ENCODE data around the gene OTC. TPM values are rescaled to one million over a fixed set of nuclear protein-coding genes. Genes with fewer than 3 reads are reported as not detected.
A peak's percentile ranks its signal among the peaks of the same experiment; 100 is the strongest.

OTC gene
- total RNA-seq, 4 donors from 2014 or later = 0.15 to 0.57 TPM; not detected in 2

DNA sequence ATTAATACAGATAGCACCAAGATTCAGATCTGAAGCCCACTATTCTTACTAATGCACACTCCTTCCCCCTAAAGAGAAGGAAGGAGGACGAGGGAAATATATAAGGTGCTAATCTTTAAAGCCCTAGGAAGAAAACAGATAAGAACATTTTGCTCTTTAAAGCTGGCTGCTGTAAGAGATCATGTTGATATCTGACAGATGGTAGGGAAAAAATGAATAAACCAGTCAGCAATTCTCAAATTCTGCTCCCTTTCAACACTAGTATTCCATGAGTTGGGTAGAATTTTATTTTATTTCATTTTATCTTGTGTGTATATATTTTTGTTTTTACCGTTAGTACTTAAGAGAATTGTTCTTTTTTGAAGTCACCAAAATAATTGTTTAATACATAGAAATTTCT, 19.2 kb downstream of the OTC start:
- no peaks in the 10 kb centered on the region for H3K4me1 ChIP-seq
- WGBS, 2 donors = 48 to 65% methylated on average over 2 of the region's 2 CpGs
- intact Hi-C loops (cut with DNase I) = no loop called here
- H3K36me3 ChIP-seq = no peaks in the 10 kb centered on the region
- no peak for TF ChIP-seq POLR2A (IDR thresholded peaks at IDR 0.05)
- TF ChIP-seq, protein P1, sequence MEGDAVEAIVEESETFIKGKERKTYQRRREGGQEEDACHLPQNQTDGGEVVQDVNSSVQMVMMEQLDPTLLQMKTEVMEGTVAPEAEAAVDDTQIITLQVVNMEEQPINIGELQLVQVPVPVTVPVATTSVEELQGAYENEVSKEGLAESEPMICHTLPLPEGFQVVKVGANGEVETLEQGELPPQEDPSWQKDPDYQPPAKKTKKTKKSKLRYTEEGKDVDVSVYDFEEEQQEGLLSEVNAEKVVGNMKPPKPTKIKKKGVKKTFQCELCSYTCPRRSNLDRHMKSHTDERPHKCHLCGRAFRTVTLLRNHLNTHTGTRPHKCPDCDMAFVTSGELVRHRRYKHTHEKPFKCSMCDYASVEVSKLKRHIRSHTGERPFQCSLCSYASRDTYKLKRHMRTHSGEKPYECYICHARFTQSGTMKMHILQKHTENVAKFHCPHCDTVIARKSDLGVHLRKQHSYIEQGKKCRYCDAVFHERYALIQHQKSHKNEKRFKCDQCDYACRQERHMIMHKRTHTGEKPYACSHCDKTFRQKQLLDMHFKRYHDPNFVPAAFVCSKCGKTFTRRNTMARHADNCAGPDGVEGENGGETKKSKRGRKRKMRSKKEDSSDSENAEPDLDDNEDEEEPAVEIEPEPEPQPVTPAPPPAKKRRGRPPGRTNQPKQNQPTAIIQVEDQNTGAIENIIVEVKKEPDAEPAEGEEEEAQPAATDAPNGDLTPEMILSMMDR (IDR thresholded peaks at IDR 0.05) = no peak
- DNase-seq = no peak
- H3K27me3 ChIP-seq = peaks cover 0 to 3% (median 0%) of the 10 kb centered on the region in 4 donors
- H3K4me3 ChIP-seq = no peak overlapping the region
- H3K9me3 ChIP-seq = no peaks in the 10 kb centered on the region
- H3K27ac ChIP-seq = no peak overlapping the region

DNA sequence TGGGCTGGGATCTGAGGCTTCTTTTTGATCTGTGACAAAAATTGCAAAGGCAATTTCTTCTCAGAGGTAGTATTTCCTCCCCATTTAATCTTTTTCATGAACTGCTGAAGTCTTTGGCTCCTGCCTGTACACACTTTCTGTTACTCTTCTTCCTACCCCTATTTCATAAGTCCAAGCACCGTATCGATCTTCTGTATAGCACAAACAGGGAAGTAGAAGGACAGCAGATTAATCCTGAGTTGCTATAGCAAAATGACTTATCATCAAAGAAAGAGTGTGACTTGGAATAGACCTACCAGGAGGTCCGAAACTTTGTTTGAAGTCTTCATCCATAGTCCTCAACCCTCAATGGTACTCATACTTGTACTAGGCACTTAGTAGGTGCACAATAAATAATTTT, 22.0 kb downstream of the OTC start:
- Histone ChIP-seq H3K27me3 (peaks cover 0 to 3% (median 0%) of the 10 kb centered on the region in 4 donors), H3K36me3 (no peaks in the 10 kb centered on the region), H3K4me1 (no peaks in the 10 kb centered on the region), H3K4me3 (no peak overlapping the region), H3K9me3 (no peaks in the 10 kb centered on the region), H3K27ac (no peak overlapping the region)
- intact Hi-C loops (cut with DNase I) = no loop called here
- TF ChIP-seq POLR2A (IDR thresholded peaks at IDR 0.05) = no peak
- TF ChIP-seq, protein P1 (IDR thresholded peaks at IDR 0.05) = no peak
- 86% methylated on average over 3 of the region's 3 CpGs for WGBS, 2 donors
- no peak for DNase-seq

DNA sequence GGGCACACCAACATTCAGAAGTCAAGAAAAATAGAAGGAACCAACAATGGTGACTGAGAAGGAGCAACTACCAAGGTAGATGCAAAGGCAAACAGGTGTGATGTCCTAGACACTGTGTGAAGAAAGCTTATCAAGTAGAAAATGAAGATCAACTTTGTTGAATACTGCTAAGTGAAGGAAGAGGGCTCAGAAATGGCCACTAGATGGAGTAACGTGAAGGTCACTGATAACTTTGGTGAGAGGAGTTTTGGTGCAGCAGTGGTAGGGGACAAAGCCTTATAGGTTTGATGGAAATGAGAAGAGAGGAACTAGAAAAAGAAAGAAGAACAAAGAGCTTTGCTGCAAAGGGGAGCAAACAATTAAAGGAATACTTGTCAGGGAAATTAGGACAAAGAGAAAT, 23.5 kb downstream of the OTC start:
- no peak for DNase-seq
- Histone ChIP-seq H3K4me3 (no peak overlapping the region), H3K4me1 (no peaks in the 10 kb centered on the region), H3K9me3 (no peaks in the 10 kb centered on the region), H3K27ac (no peak overlapping the region), H3K36me3 (no peaks in the 10 kb centered on the region), H3K27me3 (peaks cover 0 to 3% (median 0%) of the 10 kb centered on the region in 4 donors)
- TF ChIP-seq, protein P1 (IDR thresholded peaks at IDR 0.05) = peak in 4 of 6 experiments; percentile 10 to 26 (median 19)
- no peak for TF ChIP-seq POLR2A (IDR thresholded peaks at IDR 0.05)
- 9 to 11% methylated on average over 1 of the region's 1 CpG for WGBS, 2 donors
- intact Hi-C loops (cut with DNase I) = no loop called here

DNA sequence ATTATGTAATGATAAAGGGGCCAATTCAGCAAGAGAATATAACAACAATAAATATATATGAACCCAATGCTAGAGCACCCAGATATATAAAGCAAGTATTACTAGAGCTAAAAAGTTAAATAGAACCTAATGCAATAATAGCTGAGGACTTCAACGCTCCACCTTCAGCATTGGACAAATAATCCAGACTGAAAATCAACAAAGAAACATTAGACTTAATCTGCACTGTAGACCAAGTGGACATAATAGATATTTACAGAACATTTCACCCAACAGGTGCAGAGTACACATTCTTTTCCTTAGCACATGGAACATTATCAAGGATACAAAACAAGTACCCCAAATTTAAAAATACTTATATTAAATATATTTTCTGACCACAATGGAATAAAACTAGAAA, 24.3 kb downstream of the OTC start:
- WGBS, 2 donors = 46 to 67% methylated on average over 1 of the region's 1 CpG
- H3K4me3 ChIP-seq = no peak overlapping the region
- TF ChIP-seq POLR2A (IDR thresholded peaks at IDR 0.05) = no peak
- TF ChIP-seq, protein P1 (IDR thresholded peaks at IDR 0.05) = no peak
- H3K36me3 ChIP-seq = no peaks in the 10 kb centered on the region
- H3K4me1 ChIP-seq = no peaks in the 10 kb centered on the region
- H3K27me3 ChIP-seq = peaks cover 0 to 3% (median 0%) of the 10 kb centered on the region in 4 donors
- H3K9me3 ChIP-seq = no peaks in the 10 kb centered on the region
- intact Hi-C loops (cut with DNase I) = no loop called here
- H3K27ac ChIP-seq = no peak overlapping the region
- DNase-seq = no peak

DNA sequence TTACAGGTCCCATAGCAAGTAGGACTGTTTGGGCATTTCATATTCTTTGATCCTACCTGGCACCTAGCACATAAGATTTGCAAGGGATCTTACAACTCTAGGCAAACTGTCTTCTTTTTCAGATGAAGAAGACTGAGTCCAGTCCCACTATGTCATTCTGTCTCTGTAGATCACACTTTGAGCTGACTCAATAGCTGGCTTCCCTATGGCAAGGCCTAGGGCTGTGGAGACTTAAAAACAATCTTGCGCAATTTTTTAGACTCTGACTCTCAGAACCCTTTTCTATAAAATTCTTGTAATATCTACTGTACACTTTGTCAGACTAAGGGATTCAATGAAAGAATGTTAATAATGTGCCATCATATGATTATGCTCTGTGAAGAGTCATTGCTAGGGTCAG, 26.7 kb downstream of the OTC start:
- H3K9me3 ChIP-seq = no peaks in the 10 kb centered on the region
- 100% methylated on average over 1 of the region's 1 CpG for WGBS, 2 donors
- no peak overlapping the region for H3K4me3 ChIP-seq
- no peak overlapping the region for H3K27ac ChIP-seq
- intact Hi-C loops (cut with DNase I) = no loop called here
- peaks cover 0 to under 1% (median 0%) of the 10 kb centered on the region in 4 donors for H3K27me3 ChIP-seq
- H3K36me3 ChIP-seq = no peaks in the 10 kb centered on the region
- no peak for TF ChIP-seq POLR2A (IDR thresholded peaks at IDR 0.05)
- TF ChIP-seq, protein P1 (IDR thresholded peaks at IDR 0.05) = no peak
- no peak for DNase-seq
- H3K4me1 ChIP-seq = no peaks in the 10 kb centered on the region

Measured in esophagus squamous epithelium (tissue), 5 donors.